ENCODE data around the gene PDS5B.

GRCh38 chr13:32745509-32745908, 159.3 kb downstream of the PDS5B start:
- TF ChIP-seq ZNF112 (tag by site-specific recombination; IDR thresholded peaks at IDR 0.05) (no peak), ZNF639 (tag by site-specific recombination; IDR thresholded peaks at IDR 0.05) (no peak), ZNF596 (tag by site-specific recombination; IDR thresholded peaks at IDR 0.05) (no peak), ZNF830 (tag by site-specific recombination; IDR thresholded peaks at IDR 0.05; ENCODE audit: low read depth) (no peak), BCL11B (tag by site-specific recombination; IDR thresholded peaks at IDR 0.05; ENCODE audit: low read depth) (no peak), PRDM4 (tag by site-specific recombination; IDR thresholded peaks at IDR 0.05) (no peak), ZNF501 (tag by site-specific recombination; IDR thresholded peaks at IDR 0.05) (no peak)
- TF ChIP-seq, protein P1, sequence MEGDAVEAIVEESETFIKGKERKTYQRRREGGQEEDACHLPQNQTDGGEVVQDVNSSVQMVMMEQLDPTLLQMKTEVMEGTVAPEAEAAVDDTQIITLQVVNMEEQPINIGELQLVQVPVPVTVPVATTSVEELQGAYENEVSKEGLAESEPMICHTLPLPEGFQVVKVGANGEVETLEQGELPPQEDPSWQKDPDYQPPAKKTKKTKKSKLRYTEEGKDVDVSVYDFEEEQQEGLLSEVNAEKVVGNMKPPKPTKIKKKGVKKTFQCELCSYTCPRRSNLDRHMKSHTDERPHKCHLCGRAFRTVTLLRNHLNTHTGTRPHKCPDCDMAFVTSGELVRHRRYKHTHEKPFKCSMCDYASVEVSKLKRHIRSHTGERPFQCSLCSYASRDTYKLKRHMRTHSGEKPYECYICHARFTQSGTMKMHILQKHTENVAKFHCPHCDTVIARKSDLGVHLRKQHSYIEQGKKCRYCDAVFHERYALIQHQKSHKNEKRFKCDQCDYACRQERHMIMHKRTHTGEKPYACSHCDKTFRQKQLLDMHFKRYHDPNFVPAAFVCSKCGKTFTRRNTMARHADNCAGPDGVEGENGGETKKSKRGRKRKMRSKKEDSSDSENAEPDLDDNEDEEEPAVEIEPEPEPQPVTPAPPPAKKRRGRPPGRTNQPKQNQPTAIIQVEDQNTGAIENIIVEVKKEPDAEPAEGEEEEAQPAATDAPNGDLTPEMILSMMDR (tag by site-specific recombination; IDR thresholded peaks at IDR 0.05) = no peak
- TF ChIP-seq, protein P2, sequence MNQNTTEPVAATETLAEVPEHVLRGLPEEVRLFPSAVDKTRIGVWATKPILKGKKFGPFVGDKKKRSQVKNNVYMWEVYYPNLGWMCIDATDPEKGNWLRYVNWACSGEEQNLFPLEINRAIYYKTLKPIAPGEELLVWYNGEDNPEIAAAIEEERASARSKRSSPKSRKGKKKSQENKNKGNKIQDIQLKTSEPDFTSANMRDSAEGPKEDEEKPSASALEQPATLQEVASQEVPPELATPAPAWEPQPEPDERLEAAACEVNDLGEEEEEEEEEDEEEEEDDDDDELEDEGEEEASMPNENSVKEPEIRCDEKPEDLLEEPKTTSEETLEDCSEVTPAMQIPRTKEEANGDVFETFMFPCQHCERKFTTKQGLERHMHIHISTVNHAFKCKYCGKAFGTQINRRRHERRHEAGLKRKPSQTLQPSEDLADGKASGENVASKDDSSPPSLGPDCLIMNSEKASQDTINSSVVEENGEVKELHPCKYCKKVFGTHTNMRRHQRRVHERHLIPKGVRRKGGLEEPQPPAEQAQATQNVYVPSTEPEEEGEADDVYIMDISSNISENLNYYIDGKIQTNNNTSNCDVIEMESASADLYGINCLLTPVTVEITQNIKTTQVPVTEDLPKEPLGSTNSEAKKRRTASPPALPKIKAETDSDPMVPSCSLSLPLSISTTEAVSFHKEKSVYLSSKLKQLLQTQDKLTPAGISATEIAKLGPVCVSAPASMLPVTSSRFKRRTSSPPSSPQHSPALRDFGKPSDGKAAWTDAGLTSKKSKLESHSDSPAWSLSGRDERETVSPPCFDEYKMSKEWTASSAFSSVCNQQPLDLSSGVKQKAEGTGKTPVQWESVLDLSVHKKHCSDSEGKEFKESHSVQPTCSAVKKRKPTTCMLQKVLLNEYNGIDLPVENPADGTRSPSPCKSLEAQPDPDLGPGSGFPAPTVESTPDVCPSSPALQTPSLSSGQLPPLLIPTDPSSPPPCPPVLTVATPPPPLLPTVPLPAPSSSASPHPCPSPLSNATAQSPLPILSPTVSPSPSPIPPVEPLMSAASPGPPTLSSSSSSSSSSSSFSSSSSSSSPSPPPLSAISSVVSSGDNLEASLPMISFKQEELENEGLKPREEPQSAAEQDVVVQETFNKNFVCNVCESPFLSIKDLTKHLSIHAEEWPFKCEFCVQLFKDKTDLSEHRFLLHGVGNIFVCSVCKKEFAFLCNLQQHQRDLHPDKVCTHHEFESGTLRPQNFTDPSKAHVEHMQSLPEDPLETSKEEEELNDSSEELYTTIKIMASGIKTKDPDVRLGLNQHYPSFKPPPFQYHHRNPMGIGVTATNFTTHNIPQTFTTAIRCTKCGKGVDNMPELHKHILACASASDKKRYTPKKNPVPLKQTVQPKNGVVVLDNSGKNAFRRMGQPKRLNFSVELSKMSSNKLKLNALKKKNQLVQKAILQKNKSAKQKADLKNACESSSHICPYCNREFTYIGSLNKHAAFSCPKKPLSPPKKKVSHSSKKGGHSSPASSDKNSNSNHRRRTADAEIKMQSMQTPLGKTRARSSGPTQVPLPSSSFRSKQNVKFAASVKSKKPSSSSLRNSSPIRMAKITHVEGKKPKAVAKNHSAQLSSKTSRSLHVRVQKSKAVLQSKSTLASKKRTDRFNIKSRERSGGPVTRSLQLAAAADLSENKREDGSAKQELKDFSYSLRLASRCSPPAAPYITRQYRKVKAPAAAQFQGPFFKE (tag by site-specific recombination; IDR thresholded peaks at IDR 0.05; ENCODE audit: borderline replicate concordance) = no peak
- TF ChIP-seq, protein P3, sequence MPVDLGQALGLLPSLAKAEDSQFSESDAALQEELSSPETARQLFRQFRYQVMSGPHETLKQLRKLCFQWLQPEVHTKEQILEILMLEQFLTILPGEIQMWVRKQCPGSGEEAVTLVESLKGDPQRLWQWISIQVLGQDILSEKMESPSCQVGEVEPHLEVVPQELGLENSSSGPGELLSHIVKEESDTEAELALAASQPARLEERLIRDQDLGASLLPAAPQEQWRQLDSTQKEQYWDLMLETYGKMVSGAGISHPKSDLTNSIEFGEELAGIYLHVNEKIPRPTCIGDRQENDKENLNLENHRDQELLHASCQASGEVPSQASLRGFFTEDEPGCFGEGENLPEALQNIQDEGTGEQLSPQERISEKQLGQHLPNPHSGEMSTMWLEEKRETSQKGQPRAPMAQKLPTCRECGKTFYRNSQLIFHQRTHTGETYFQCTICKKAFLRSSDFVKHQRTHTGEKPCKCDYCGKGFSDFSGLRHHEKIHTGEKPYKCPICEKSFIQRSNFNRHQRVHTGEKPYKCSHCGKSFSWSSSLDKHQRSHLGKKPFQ (tag by site-specific recombination; IDR thresholded peaks at IDR 0.05) = no peak

Measured in HEK293 (cell line).